RWPE1 (cell line): ENCODE data around the gene ANTXR1.

Experiments used
- CTCF ChIA-PET: fragments of 350-600 bp; sonication (Branson Sonifier 250); formaldehyde crosslinking; extraction: SDS; loops from one replicate; lab custom pipeline; 2021; lab: Yijun Ruan, JAX
- POLR2A ChIA-PET: fragments of 400-600 bp; formaldehyde crosslinking; extraction: SDS; loops from one replicate; lab custom pipeline; 2020; ENCODE audit warnings: antibody characterized with exemption; ENCODE audit not compliant: low non-redundant PET; lab: Yijun Ruan, JAX
- DNase-seq: peaks from one replicate; pipeline ENCODE4 v3.0.0; 2012; ENCODE audit warnings: low spot score
- H3K27ac ChIP-seq: fragments of 450-650 bp; 2 replicates; pipeline ENCODE4 v1.5.1; 2017
- CTCF ChIP-seq: fragments of 450-650 bp; conservative IDR thresholded peaks from 2 replicates; pipeline ENCODE4 v1.5.1; 2017; ENCODE audit warnings: low read depth, mild to moderate bottlenecking

ANTXR1 gene

GRCh38 chr2:69202327-69202726, 189.3 kb downstream of the ANTXR1 start:
- ChIA-PET POLR2A (no interaction called here), CTCF (no interaction called here)
- TF ChIP-seq CTCF, result no peak
- no peak for DNase-seq
- H3K27ac ChIP-seq, result no peak overlapping the region

- no peak overlapping the region for H3K27ac ChIP-seq
- no peak for DNase-seq
- CTCF ChIA-PET, result interaction anchor here (0.6 to 0.7 kb wide), 2 partner anchors 9 to 103 kb away, joined by 3 read pairs; no protein-coding TSS in a partner anchor
- TF ChIP-seq CTCF, result no peak
- POLR2A ChIA-PET, result no interaction called here
Observed at GRCh38 chr2:69203166-69203985, 190.4 kb downstream of the ANTXR1 start.

GRCh38 chr2:69204654-69205053, 191.7 kb downstream of the ANTXR1 start:
- DNase-seq, result no peak
- POLR2A ChIA-PET, result no interaction called here
- TF ChIP-seq CTCF, result no peak
- no peak overlapping the region for H3K27ac ChIP-seq
- CTCF ChIA-PET, result no interaction called here

GRCh38 chr2:69205076-69205475, 192.1 kb downstream of the ANTXR1 start:
- CTCF ChIA-PET, result no interaction called here
- POLR2A ChIA-PET, result no interaction called here
- TF ChIP-seq CTCF, result no peak
- no peak for DNase-seq
- H3K27ac ChIP-seq, result no peak overlapping the region

- POLR2A ChIA-PET, result no interaction called here
- CTCF ChIA-PET, result no interaction called here
- DNase-seq, result no peak
- no peak overlapping the region for H3K27ac ChIP-seq
- no peak for TF ChIP-seq CTCF
Observed at GRCh38 chr2:69205491-69205890, 192.5 kb downstream of the ANTXR1 start.

GRCh38 chr2:69208023-69208595, 195.1 kb downstream of the ANTXR1 start:
- no peak for TF ChIP-seq CTCF
- CTCF ChIA-PET, result interaction anchor here (1.2 kb wide), 1 partner anchor 11 kb away, joined by 4 read pairs; no protein-coding TSS in a partner anchor
- no peak overlapping the region for H3K27ac ChIP-seq
- no peak for DNase-seq
- POLR2A ChIA-PET, result no interaction called here
